Activated CD8-positive, alpha-beta memory T cell treated with anti-CD3 and anti-CD28 coated beads, Interleukin-2, amount 50 U/mL, for 24 hours (primary cell): Measurements from ENCODE around the gene SCAI.
"Not testable (repeated sequence)": the region's sequence is repeated elsewhere in the genome, so short reads cannot be mapped to it uniquely, and the experiment has no call there.

ENCODE experiments used
- DNase-seq: peaks from one replicate; pipeline ENCODE4 v3.0.0-alpha.2; 2020; ENCODE audit errors: extremely low read depth

The SCAI gene

DNA sequence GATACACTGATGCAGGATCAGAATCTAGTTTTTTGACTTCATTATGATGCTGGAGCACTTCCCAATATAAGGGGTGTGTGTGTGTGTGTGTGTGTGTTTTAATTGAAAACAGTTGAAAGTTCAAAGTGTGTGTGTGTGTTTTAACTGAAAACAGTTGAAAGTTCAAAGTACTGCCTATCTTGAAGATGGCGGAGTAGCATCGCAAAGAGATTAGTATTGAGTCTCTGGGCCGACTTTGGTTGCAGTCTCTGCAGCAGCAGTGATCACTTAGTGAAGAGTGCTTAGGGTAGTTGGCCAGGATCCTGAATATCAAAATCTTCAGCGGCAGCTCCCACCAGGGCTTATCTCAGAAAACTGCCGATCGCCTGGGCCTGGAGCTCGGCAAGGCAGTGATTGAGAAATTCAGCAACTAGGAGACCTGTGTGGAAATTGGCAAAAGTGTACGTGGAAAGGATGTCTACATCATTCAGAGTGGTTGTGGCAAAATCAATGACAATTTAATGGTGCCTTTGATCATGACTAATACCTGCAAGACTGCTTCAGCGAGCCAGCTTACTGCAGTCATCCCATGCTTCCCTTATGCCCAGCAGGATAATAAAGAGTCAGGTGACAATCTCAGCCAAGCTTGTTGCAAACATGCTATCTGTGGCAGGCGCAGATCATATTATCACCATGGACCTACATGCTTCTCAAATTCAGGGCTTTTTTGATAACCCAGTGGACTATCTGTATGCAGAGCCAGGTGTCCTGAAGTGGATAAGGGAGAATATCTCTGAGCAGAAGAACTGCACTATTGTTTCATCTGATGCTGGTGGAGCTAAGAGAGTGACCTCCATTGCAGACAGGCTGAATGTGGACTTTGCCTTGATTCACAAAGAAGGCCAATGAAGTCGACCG, 7.3 kb upstream of the SCAI start:
- DNase-seq, result no peak

DNA sequence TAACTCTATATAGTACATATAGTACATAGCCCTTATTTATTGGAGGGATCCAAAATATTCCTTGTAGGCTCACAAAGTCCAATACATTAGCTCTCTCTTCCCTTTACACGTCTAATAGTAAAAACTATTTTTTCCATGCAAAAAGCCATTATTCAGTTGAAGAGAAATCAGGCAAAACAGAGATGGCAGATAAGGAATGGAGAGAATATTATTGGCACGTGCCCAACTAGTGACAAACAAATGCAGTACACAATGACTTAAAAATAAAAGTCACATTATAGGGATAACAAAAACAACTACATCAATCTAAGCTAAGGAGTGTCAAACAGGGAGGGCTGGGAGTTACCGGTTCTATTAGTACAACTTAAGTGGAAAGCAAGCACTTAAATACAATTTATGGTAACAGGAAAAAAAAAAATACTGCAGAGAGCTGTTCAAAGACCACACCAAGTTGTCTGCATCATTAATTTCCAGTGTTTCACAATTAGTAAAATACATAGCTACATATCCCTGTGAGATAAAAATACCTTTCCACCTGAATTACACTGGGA, 4.1 kb upstream of the SCAI start:
- no peak for DNase-seq

DNA sequence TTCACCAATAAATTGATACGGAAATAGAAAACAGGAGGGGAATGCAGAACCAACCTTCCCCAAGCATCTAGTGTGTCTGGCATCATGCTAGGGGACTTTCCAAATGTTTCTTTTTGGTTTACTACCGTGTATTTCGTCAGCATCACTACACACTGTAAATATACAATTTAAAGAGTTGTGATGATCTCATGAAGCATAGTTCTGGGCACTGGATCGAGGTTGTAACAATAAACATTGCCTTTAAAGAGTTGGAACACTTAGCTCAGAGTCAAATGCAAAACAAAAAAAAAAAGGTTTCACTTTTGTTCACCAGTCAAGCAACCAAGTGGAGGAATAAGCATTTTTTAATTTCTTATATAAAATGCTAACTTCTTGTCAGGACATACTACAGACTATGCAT, 2.9 kb upstream of the SCAI start:
- no peak for DNase-seq

DNA sequence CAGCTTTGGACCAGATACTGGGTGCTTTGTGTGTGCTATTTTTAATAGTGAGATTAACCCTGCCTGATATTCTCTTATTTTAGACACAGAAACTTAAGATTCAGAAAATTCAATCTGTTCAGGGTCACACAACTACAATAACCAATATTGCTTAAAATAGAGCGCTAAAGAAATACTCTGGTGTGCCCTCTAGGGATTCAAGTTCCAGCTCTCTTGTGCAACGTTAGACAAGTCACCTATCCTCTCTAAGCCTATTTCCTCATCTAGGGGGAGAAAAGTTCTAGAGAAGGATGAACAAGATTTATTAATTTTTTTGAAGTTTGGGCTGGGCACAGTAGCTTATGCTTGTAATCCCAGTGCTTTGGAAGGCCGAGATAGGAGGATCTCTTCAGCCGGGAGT, 2.1 kb upstream of the SCAI start:
- DNase-seq, result no peak

DNA sequence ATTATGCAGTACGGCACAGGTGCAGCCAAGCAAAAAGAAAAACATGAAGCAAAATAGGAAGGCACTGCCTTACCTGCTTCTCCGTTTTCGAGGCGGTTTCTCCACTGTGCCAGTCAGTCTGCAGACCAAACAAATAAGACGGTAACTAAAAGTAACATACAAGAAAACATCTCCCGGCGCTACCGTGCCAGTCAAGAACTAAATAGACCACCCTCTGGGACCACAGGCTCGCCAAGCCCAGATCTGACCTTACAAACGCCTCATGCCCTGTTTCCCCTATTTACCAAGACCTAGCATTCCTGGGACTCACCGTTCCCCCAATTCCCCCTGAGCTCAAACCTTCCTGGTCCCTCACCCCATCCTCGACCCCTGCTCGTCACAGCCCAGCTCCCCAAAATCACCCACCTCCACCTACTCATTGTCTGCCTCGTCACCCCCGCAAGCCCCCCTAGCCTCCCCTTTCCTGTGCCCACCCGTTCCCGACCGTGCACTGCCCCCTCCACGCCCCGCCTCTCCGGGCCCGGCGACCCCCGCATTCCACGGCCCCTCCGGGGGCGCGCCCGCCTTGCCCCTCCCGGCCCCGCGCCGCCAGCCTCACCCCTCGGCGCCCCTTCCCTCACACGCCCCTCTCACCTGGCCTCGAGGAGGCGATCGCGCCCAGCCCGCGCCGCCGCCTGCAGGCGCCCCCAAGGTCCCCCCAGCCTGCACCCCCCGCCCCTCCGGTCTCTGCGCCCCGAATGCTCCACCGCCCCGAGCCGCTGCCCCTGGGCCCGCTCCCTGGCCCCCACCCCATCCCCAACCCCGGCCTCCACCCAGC, 560 bp downstream of the SCAI start:
- DNase-seq, result no peak

DNA sequence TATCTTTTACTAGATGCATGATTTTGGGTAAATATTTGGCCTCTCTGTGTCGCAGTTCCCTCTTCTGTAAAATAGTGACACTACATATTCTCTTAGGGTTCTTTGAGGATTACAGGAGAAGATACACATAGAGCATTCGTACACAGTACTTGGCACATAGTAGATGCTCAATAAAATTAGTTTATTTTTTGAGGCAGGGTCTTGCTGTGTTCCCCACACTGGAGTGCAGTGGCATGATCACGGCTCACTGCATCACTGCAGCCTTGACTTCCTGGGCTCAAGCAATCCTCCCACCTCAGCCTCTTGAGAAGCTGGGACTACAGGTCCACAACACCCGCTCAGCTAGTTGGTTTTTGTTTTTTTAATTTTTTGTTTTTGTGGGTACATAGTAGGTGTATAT, 1.6 kb downstream of the SCAI start:
- DNase-seq, result no peak

DNA sequence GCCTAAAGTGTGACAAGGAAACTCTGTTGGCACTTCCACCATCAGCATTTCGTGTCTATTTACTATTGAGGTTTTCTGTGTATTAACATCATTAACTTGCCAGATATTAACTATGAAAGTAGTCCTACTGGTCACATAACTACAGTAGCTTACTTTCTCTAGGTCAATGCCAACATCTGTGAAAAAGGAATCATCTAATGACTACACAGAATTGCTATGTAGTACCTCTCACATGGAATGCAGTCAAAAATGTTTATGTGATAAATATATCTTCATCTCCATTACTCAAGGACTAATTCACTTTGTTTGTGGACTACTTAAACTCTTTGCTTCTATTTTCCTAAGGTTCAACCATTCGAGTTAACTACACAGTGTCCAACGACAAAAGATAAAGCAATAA, 2.1 kb downstream of the SCAI start:
- DNase-seq, result no peak

DNA sequence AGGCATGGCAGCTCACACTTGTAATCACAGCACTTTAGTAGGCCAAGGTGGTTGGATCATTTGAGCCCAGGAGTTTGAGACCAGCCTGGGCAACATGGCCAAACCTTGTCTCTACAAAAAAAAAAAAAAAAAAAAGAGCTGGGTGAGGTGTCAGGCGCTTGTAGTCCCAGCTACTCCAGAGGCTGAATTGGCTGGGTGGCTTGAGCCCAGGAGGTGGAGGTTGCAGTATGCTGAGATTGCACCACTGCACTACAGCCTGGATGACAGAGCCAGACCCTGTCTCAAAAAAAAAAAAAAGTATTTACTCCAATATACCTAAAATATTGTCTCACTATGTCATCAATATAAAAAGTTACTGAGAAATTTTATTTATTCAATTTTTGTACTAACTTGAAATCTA, 2.8 kb downstream of the SCAI start:
- DNase-seq, result no peak

DNA sequence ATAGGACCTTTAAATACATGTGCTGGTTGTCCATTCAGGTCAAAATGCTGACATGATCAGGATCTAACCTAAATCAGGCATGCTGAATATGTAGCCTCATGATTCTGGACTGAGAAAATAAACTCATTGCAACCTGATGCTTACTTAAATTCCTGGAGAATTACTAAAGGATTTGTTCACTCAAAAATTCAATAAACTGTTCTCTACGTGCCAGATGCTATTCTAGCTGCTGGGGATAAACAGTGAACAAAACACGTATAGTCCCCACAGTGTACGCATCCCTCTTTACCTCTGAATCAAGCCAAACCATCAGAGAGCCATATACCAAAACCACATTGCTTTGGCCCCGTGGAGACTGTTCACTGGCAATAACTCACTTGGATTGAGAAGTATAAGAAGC, 6.1 kb downstream of the SCAI start:
- no peak for DNase-seq

DNA sequence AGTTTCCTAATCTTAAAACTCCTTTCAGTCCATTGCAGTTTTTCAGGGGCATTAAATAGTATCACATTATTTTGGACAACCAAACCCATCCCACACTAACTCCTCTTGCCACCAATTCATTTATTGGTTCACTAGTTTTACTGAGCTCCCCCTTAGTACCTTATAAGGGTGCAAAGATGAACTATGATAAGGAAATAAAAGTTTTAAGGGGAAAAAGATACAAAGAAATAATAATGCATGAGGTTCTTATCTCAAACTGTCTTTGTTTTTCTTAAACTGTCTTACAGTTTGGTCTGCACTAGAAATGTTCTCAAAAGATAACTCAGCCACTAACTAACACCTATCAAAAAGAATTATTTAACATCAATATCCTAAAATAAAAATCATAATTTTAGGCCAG, 8.4 kb downstream of the SCAI start:
- no peak for DNase-seq

DNA sequence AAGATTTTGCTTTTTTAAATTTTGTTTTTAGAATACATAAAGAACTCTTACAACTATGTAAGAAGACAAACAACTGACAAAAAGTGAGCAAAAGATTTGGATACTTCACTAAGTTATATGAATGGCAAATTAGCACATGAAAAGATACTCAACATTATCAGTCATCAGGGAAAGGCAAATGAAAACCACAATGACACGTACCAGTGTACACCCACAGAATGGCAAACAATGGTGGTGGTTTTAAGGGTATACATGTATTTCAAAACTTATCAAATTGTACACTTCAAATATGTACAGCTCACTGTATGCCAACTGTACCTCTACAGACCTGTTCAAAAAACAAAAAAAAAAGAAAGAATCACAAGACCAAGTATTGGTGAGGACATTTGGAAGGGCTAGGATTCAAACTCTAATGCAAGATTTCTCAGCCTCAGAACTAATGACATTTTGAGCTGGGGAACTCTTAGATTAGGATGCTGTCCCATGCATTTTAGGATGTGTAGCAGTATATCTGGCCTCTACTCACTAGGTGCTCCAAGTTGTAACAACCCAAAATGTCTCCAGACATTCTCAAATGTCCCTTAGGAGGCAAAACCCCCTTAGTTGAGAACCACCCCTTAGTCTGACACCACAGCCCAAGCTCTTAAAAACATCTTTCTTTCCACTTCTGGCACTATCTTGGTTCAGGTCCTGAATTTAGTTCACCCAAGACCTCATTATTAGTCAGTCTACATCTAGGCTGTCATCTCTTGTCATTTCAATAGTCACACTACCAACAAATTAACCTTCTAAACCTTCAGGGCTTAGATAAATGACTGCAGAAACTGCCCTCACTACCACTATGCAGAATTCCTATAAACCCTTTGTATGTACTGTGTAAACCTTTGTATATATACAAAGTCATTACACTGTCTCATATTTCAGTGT, 9.7 kb downstream of the SCAI start:
- no peak for DNase-seq

DNA sequence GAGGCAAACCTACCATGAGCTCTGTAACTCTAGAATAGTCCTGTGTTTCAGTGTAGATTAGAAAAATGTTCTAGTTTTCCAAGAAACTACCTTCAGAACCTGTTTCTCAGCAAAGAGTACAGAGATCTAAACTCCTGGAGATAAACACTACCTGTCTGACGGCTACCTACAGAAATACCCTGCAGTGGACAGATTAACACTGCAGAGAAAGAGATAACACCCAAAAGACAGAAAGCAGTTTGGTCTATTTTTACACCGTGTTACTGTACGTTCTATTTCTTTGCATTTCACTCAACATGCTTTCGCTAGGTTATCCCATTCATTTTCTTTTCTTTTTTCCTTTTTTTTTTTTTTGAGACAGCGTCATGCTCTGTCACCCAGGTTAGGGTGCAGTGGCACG, 11.6 kb downstream of the SCAI start:
- DNase-seq, result no peak

DNA sequence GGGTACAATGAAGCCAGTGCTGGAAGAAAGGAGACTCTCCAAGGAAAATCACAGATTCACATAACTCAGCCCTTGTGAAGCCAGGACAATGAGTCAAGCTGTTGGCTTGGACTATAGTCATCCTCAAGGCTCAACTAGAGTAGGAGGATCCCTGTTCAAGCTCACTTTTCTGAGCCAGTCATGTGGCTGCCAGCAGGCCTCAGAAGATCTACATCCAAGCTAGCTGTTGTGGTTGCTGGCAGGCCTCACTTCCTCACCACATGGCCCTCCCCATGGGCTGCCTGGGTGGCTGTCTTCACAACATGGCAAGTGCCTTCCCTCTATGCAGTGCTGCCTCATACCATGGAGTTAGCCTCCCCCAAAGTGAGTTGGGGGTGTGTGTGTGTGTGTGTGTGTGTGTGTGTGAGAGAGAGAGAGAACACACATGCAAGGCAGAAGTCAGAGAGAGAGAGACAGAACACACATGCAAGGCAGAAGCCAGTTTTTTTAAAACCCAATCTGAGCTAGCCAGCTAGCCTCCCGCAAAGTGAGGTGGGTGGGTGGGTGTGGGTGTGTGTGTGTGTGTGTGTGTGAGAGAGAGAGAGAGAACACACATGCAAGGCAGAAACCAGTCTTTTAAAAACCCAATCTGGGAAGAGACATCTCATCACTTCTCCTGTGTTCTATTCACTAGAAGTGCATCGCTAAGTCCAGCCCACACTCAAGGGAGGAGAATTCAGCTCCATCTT, 17.1 kb downstream of the SCAI start:
- peak; percentile 43 for DNase-seq

DNA sequence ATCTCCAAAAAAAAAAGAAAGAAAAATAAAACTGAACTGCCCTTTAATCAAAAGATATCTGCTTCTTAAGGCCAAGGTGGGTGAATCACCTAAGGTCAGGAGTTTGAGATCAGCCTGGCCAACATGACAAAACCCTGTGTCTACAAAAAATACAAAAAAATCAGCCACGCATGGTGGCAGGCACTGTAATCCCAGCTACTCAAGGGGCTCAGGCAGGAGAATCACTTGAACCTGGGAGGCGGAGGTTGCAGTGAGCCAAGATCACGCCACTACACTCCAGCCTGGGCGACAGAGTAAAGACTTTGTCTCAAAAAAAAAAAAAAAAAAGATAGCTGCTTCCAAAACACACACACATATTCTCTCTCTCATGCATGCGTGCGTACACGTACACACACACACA, 17.8 kb downstream of the SCAI start:
- no peak for DNase-seq

DNA sequence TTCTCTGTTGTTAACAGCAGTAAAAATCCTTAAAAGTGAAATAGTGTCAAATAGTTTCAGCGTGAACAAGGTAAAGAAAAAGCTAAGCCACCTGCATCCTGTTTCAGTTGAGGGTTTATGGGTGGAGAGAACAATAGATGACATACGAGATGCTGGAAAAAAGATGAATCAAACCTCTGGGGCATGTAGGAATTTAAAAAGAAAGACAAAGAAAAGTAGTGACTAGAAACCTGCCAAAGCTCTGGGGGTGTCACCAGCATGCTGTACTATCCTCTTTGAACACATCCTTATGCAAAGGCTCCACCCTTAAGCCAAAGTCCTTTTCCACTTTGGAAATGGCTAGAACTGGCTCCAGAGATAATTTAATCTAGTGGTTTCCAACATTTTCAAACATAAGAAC, 22.2 kb downstream of the SCAI start:
- DNase-seq, result no peak

DNA sequence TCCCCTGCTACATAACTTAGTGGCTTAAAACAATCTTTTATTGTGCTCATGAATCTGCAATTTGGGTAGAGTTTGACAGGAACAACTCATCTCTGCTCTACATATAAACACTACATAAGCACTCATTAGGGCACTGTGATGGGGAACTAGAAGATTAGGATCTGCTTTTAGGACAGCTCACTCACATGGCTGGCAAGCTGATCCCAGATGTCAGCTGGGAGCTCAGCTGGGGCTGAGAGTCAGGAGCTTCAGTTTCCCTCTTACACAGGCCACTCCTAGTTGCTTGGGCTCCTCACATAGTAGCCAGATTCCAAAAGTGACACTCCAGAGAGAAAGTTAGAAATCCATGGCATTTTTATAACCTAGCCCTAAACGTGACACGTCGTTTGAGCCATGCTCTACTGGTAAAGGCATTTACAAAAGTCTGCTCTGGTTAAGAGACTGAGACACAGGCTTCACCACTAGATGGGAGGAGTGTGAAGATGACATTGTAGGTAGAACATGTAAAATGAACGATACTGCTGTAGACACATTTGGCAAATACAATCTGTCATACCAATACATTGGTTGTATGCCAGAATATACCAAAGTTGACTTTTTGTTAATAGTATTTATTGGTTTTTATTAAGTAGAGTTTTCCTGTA, 23.6 kb downstream of the SCAI start:
- no peak for DNase-seq

DNA sequence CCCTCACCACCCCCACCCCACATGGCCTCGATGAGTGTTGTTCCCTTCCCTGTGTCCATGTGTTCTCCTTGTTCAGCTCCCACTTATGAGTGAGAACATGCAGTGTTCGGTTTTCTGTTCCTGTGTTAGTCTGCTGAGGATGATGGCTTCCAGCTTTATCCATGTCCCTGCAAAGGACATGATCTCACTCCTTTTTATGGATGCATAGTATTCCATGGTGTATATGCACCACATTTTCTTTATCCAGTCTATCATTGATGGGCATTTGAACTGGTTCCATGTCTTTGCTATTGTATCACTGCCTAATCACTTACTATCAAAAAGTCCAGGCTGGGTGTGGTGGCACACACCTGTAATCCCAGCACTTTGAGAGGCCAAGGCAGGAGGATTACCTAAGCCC, 24.6 kb downstream of the SCAI start:
- not testable (repeated sequence) for DNase-seq

DNA sequence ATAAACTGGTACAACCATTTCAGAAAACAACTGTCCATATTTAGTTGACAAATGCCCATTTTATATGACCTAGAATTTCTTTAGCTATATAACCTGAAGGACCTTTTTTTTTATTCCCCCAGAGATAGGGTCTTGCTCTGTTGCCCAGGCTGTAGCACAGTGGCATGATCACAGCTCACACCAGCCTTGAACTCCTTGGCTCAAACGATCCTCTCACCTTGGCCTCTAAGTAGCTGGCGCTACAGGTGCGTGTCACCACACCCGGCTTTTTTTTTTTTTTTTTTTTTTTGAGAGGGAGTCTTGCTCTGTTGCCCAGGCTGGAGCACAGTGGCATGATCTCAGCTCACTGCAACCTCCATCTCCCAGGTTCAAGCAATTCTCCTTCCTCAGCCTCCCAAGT, 28.8 kb downstream of the SCAI start:
- not testable (repeated sequence) for DNase-seq

DNA sequence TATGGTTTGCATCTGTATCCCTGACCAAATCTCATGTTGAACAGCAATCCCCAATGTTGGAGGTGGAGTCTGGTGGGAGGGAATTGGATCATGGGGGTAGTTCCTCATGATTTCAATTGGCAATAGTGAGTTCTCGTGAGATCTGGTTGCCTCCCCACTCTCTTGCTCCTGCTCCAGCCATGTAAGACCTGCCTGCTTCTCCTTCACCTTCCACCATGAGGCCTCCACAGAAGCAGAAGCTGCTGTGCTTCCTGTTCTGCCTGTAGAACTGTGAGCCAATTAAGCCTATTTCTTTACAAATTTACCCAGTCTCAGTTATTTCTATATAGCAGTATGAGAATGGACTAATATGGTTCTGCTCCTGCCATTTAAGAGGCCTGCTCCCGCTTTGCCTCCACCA, 32.9 kb downstream of the SCAI start:
- DNase-seq, result no peak

DNA sequence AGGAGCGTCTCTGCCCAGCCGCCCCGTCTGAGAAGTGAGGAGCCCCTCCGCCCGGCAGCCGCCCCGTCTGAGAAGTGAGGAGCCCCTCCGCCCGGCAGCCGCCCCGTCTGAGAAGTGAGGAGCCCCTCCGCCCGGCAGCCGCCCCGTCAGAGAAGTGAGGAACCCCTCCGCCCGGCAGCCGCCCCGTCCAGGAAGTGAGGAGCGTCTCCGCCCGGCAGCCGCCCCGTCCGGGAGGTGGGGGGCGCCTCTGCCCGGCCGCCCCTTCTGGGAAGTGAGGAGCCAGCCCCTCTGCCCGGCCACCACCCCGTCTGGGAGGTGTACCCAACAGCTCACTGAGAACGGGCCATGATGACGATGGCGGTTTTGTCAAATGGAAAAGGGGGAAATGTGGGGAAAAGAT, 34.8 kb downstream of the SCAI start:
- DNase-seq, result not testable (repeated sequence)
